Limb (tissue), 2 donors: ENCODE results near the gene APOBEC2.

Source experiments
- DNase-seq, 2 donors: peaks; one replicate each; pipeline ENCODE4 v3.0.0-alpha.2; 2016; ENCODE audit errors: extremely low spot score in 2 of 2

The APOBEC2 gene

DNA sequence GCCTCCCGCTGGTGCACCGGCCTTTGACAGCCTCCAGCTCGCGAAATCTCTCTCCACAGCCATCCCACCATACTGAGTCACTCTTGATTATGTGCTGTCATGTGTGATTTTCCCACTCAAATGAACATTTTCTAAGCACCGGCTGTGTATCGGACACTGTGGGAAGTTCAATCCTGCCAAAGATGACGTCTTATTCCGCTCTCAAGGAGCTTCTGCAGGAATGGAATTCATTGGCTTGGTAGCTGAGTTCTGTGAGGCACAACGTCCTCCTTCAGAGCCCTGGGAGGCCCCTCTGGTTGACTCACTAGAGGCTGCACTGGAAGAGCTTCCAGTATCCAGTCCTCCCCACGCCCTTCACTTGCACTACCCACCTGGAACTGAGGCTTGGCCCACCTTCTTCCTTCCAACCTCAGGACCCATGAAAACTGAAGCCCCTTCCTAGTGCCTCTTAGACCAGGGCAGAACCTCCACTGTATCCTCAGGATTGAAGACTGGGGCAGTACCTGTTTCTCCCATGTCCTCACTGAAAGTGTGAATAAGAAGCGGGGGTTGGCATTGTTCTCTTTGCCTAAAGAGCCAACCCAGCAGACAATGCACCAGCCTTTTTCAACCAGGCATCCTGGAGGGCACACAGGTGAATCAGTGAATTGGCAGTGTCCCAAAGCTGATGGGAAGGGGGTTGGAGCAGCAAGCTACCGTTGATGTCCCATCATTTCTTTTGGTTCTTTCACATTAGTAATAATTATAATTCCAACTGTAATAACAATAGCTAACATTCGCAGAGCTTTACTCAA, 15.7 kb upstream of the APOBEC2 start:
- DNase-seq, result no peak

DNA sequence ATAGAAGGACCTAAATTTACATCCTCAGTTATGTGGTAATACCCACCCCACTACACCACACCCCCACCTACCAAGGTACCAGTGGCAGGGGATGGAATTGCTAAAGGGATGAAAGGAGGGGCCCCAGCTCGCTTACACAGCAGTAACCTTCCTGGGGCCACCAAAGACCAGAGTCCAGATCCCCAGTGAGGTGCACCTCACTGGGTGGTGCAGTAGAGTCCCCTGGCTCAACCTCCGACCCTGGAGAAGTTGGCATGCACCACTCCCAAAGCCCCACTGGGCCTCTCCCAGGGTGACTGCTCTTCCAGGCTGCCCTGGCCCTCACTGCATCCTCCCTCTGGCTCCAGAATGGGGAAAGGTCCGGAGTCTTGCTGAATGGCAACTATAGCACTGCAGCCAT, 14.8 kb upstream of the APOBEC2 start:
- no peak for DNase-seq

DNA sequence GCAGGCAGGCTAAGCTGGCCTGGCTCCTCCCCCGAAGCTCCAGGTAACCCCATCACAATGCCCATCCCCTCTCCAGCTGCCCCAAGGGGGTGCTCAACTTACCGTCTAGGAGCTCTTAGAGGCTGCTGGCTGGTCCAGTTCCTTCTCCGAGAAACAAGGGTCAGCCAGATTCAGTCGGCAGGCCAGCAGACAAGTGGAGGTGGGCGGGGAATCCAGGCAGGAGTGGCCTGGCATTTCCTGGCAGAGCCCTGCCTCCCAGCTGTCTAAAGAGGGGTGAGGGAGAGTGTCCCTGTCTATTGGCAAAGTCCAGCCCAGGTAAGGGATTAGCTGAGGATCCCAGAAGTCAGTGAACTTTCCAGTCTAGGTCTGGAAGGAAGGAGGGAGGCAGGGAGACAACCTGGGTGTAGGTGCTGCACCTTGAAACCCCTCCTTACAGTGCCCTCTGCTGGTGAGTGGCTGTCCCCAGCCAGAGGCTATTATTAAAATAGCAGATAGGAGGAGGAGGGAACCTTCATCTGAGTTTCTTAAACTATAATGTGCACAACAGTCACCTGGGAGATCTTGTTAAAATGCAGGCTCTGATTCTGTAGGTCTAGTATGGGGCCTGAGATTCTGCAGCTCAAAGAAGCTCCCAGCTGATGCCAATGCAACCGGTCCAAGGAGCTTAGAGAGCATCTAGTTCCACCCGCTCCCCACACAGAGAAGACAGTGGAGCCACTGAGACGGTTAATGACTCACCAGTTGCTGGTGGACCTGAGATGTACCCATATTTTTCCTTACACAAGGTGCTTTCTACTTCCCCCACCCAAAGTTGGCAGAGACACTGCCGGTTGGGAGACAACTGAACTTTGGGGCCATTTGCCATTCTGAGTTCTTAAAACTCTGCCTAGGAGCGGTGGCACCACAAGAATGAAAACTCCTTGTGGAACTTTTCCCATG, 13.7 kb upstream of the APOBEC2 start, which contains the start of gene UNC5CL:
TSS of gene UNC5CL (minus strand) at position 162 of the 939 bp plus-strand sequence. CDS start 4,147 bp downstream, outside the sequence.
- DNase-seq, result no peak

DNA sequence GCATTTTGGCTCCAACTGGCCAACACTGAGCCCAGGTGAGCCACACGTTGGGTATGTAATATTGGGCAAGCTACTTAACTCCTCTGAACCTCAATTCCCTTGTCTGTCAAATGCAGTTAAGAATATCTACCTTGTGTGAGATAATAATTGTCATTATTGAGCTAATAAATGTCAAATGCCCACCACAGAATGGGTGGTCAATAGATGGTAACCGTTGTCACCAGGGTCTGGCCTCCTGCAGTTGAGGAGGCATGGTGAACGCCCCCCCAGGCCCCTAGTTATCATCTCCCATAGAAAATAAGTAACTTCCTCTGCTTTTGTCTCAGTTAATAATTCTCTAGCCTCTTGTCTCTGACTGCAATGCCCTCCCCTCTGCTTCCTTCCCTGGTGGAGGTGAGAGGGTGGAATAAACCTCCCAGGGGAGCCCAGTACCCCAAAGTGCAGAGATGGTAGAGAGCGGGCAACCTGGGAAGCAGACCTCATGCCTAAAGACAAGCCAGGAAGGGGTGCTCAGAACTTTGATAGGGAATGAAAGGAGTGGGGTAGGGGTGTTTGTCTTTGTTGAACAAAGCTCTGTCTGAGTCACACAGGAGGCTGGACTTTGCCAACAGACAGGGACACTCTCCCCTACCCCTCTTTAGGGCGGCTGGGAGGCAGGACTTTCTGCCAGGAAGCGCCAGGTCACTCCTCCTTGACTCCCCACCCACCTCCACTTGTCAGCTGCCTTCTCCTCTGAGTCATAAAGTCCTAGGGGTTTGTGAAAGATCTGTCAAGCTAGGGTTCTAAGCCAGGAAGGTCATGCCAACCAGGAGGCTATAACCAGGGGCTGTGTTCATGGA, 12.7 kb upstream of the APOBEC2 start:
- no peak for DNase-seq

DNA sequence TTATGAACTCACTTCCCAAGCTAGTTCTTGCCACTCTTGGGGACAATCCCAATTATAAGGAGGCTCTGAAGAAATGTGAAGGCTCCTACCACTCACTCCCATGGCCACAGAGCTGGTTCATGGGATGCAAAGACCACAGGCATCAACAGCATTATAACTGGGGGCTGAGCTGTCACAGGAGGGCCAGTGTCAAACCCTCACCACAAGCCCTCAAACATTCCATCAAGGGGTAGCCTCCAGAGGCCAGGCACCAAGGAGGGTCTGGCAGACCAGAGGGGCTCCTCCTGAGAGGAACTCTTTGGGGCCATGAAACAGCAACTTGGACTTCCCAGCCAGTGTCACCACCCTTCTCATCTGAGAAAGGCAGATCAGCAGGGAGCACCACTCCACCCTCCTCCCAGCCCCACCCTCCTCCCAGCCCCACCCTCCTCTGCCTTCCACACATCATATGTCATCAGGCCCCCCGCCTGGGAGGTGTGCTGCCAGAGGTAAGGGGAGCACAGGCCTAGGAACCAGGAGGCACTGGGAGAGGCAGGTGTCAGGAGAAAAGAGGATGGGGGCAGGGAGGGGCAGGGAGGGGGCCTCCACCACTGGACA, 12.0 kb upstream of the APOBEC2 start:
- DNase-seq, result no peak

DNA sequence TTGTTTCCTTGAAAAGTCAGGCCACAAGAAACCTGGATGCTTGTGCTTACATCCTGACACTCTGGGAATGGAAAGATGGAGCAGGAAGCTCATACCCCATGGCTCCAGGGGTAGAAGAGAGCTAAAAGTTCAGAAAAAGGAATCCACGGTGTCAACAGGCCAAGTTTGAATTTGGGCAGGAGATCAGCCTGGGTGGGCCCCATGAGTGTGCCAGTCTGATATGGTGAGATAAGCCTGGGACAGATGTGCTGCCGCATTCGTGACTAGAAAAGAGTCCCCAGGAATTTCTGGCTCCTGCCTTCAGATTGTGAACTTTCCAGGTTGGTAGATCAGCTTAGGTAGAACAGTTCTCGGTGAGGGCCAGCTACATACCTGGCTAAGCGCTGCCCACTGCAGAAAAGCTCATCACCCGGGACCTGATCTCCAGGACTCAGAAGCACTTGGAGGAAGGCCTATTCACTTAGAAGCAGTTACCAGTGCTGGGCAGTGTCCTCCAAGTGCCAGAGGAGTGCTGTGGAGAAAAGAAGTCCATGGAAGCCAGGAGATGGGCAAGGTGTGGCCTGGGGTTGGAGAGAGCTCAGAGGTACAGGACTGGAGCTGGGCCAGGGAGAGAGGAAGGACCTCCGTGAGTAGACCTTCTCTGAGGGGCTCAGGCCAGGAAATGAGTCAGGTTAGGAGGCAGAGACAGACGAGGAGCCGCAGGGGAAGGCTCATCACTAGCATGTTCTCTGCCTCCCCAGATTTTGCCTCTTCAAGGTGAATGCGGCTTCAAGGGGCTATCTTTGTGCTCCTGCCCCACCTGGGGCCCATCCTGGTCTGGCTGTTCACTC, 10.6 kb upstream of the APOBEC2 start, which contains the start of gene TSPO2:
TSS of gene TSPO2 (plus strand) at position 242 of the 830 bp plus-strand sequence. CDS start at position 761, 519 bp downstream.
- DNase-seq, result no peak

DNA sequence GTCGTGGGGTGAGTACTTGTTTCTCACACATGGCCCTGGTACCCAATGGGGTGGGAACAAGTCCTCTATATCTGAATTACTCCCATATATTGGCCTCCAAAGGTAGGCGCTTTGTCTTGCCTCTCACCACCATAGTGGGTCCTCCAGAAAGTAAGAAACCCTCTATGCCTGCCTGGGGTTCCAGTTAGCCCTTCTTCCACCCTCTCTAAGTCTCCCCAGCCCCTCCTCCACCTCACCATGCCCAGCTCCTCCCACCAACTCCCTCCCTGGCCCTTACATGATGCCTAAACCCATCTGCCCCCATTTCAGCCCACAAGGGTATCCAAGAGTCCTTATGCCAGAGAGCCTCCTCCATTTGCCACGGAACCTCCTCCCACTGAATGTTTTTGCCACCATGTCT, 9.9 kb upstream of the APOBEC2 start:
- no peak for DNase-seq

DNA sequence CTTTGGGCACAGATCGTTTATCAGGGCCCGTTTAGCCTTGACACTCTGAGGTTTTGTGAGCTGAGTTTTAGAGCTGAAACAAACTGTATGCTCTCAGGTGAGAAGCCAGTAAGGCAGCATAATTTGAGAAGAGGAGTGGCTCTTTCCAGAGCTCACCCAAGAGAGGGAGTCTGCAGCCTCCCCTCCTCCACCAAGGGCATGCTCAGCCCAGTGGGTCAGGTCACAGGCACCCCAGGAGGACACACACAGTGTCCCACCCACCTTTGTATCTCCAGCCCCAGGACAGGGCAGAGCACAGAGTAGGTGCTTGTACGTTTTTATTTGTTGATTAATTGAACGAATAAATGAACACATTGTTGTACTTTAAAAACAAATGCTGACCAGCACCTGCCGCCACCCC, 7.3 kb upstream of the APOBEC2 start:
- DNase-seq, result no peak

DNA sequence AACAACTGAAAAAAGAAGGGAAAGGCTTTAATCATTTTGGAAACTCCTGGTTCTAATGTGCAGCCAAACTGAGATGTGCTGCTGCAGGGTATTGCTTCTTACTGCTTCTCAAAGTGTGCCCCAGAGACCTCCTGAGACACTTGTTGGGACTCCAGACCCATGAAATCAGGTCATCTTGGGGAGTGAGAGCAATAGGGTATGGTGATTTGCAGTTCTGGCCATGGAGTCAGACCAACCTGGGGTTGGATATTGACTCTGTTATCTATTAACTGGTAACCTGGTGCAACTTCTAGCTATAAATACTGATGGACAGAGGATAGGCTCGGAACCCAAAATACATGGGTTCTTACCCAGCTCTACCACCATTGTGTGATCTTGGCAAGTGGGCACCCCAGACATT, 6.9 kb upstream of the APOBEC2 start:
- DNase-seq, result no peak

DNA sequence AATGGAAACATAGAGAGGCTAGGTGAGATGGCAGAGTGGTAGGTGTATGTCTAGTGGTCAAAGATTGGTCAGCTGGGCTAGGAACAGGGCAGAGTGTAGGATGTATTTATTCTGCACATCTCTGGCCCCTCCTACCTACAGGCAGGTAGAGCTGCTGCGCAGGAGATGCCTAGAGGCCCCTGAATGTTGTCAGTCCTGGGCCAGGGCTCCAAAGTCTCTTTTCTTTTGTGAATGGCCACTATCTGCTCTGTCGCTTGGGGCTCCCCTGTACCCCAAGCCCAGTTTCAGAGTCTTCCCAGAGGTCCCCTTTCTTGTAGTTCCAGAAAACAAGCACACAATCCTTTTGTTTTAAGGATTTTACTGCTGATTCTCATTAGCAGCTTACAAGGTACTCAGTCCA, 5.7 kb upstream of the APOBEC2 start:
- DNase-seq, result no peak

DNA sequence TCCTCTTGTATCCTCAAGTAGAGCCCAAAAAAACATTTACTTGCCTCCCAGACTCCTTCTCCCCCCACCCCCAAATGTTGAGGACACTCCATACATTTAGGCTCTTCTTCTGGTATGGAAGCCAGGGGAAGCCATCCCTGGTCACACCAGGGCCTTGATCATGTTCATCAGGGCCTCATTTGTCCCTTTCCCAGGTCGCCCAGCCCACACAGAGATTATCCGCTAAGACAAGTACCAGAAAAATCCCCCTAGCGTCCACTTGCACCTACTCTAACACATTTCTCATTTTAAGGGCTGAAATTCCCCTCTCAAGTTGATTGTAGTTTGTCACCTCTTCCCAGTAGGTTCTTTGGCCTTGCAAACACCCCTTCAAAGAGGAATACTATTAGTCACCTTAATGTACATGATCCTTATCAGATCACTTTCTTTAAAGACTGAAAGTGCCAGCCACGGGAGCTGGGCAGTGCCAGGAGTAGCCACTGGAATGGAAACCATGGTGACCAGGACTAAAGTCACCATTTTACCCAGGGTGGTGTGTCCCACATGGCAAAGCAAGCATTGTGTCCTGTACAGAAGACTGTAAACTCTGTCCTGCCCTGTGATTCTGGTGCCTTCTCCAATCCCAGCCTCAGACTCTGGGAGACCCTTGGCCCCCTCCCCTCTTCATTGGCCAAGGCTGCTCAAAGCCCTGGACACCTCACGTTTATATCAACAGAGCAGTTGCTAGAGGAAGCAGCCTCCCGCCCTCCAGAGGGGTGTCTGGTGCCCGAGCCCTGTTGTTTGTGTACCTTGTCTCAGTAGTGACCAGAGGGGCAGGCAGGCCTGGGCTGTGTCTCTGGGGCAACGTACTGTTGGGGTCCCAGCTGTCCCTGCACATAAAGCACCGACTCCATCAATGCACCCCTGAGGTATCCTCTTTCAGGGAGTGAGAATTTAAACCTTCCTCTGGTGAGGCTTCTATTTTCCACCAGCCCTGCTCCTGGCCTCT, 5.0 kb upstream of the APOBEC2 start:
- DNase-seq, result peak; percentile 11 to 50

DNA sequence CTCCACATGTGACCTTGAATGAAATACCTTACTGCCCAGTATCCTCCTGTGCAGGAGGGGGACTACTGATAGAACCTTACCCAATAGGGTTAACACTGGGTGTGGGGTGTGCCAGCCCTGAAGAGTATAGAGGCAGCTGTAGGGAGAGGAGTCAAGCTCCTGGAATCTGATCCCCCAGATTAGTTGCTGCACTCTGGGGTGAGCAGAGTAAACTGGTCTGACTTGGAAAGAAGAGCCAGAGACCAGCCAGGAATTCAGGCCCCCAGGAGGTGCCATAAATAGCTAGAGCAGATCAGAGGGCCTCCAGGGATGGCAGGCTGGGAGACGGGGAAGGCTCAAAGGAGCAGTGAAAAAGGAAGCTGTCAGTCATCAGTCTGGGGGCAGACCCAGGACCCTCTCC, 3.5 kb upstream of the APOBEC2 start:
- no peak for DNase-seq

DNA sequence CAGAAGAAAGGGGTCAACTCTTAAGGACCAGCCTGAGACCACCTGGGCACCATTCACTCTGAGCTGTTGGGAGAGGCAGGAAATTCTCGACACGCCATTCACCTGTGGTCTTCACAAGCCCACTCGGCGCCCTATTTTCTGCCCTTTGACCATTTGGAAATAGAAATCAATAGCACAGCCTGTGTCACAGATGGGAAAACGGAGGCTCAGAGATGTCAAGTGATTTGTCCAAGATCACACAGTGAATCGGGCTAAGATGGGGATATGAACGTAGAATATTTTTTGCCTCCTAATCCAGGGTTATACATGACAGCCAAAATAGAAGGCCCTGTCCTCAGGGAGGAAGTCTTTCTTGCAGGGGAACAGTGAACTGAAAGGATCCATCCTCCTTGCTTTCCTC, 3.0 kb upstream of the APOBEC2 start:
- no peak for DNase-seq

DNA sequence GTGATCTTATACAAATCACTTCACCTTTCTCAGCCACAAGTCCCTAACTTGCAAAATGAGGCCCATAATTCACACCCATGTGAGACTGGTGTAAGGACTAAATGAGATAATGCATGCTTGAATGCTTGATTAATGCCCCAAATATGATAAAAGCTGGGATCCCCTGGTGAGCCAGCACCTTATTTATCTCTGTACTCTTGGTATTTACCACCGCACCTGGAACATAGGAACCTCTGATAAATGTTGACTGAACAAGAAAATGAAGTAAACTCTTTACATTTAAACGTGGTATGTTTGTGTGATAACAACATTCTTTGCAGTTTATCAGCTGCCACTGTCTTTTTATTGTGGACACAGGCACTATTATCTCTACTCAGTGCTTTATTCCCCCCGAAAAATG, 2.5 kb upstream of the APOBEC2 start:
- DNase-seq, result no peak

DNA sequence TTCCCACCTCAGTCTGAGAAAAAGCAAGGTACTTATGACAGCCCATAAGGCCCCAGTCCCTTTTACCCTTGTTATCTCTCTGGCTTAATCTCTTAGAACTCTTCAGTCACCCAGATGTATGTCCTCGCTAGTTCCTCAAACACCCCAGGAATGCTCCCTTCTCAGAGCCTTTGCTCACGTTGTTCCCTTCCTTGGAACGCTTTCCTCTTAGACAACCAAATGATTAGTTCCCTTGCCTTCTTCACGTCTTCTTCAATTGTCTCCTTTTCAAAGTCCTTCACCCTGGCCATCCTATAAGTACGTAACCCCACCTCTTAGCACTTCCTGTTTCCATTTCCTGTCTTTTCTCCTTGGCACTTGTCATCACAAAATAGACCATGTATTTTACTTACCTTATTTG, 1.1 kb upstream of the APOBEC2 start:
- no peak for DNase-seq

DNA sequence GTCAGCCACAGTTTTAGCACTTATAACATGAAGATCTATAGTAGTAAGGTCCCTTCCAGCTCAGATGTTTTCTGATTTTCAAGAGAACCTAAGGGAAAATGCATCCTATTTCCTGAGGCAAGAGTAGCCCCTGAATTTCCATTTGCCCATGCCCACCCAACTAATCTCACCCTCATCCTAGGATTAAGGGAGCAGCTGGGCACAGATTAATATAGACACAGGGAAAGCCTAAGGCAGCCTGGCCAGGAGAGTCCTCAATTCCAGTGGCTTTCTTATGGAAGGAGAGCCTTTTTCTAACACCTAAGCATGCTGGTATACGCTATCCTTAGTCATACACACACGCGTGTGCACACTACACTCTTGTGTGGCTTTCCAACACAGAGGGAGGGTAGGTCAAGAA, 1.5 kb downstream of the APOBEC2 start:
- no peak for DNase-seq

DNA sequence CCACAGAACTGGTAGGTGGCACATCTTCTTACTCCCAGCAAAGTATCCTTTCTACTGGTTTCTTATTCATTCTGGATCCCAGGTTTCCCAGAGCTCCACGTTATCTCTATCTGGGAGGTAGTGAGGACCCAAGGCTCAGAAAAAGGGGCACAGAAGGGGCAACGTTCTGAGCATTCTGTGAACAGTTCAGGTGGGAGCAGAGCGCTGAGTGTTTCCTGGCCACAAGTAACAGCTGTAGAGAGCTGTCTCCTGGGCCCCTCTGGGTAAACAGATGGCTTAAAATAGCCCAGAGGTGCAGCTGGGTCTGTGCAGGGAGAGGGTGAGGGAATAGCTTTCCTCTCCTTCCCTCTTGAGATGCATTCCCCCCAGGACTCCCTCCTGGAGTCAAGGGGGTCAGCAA, 2.1 kb downstream of the APOBEC2 start:
- DNase-seq, result no peak

DNA sequence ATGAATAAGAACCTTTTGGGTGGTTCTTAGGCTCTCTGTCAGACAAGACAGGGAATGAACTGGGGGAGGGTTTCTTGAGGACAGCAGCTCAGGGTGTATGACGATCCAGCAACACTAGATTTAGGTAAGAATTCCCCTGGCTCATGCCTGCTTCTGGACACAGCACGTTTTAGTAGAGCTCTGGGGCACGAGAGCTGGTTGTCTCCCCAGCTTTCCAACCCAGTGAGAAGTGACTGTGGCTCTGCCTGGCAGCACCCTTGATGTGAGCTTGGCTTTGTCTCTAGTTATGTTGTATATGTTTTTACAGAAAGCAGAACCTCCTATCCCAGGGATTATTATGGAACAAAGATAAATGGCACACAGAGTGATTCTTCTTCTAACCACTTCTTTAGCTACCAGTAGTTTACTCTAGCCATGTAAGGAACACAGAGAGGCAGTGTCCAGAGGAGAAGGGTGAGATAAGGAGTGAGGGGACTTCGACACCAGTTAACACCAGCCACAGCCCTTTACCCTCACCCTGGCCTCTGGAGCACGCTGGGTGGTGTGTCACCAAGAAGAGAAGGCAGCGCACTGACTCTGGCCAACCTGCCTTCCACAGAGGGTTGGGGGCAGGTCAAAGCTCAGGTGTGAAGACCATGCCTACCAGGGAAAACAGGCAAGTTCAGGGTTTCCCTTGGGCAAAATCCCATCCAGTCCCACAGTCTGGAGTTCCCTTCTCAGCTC, 3.9 kb downstream of the APOBEC2 start:
- no peak for DNase-seq
